GM12878 (cell line): ENCODE measurements around the gene KANK4. TPM values are rescaled to one million over a fixed set of nuclear protein-coding genes. Genes with fewer than 3 reads are reported as not detected.

ENCODE experiments used
- ATAC-seq: fragments of 200-7000 bp; cut with Tn5 transposase; 3 replicates; pipeline ENCODE4 v1.9.1; 2020; ENCODE audit warnings: mild to moderate bottlenecking, moderate library complexity
- BruUV-seq: library from RNA; stranded (reverse); fragments of 400-500 nt; replicated peaks from 2 replicates; lab custom pipeline; 2021; lab: Mats Ljungman, UMichigan
- CTCF ChIA-PET: fragments of 300-600 bp; sonication (Branson Sonifier 250); formaldehyde crosslinking; extraction: SDS; loops from one replicate; lab custom pipeline; 2021; ENCODE audit warnings: inconsistent platforms; lab: Yijun Ruan, JAX
- POLR2A ChIA-PET: fragments of 350-600 bp; formaldehyde crosslinking; extraction: SDS; loops from one replicate; lab custom pipeline; 2021; ENCODE audit warnings: inconsistent platforms; lab: Charles Lee
- RAD21 ChIA-PET: fragments of 300-600 bp; sonication (Branson Sonifier 250); formaldehyde crosslinking; loops from one replicate; lab custom pipeline; 2023; ENCODE audit warnings: antibody characterized with exemption; ENCODE audit not compliant: unreplicated experiment; lab: Charles Lee
- SMC1A ChIA-PET: fragments of 300-600 bp; sonication (Branson Sonifier 250); formaldehyde crosslinking; loops from one replicate; lab custom pipeline; 2023; ENCODE audit not compliant: unreplicated experiment, uncharacterized antibody; lab: Charles Lee
- DNase-seq: peaks from one replicate; pipeline ENCODE4 v3.0.0-alpha.2; 2011; ENCODE audit warnings: low read depth, low spot score
- FAIRE-seq: peaks from 3 replicates; lab custom pipeline; 2011; peaks lifted over from hg19 to GRCh38; lab: Jason Lieb, UNC
- H2AFZ ChIP-seq: 2 replicates; pipeline ENCODE4 v1.6.0; 2011; ENCODE audit warnings: low read depth, low read length, control low read depth; ENCODE audit not compliant: control insufficient read depth
- H3K27ac ChIP-seq: 2 replicates; pipeline ENCODE4 v1.5.1; 2011; ENCODE audit warnings: control low read depth; ENCODE audit not compliant: control insufficient read depth, insufficient read depth
- H3K27me3 ChIP-seq, 2 experiments: replicated peaks in 1 of 2; 2 replicates each; pipeline versions ENCODE4 v1.6.0 to v1.6.1; 2011; ENCODE audit warnings: low read length in 1 of 2; ENCODE audit not compliant: control insufficient read depth in 2 of 2, insufficient read depth in 2 of 2
- H3K36me3 ChIP-seq, 2 experiments: 2 replicates each; pipeline ENCODE4 v1.5.1; 2011; ENCODE audit warnings: low read length in 1 of 2; ENCODE audit not compliant: control insufficient read depth in 2 of 2, insufficient read depth in 2 of 2
- H3K4me1 ChIP-seq: 2 replicates; pipeline ENCODE4 v1.6.1; 2011; ENCODE audit warnings: mild to moderate bottlenecking, low read length, moderate library complexity, mixed read lengths; ENCODE audit not compliant: control insufficient read depth, insufficient read depth
- H3K4me2 ChIP-seq: 2 replicates; pipeline ENCODE4 v1.6.0; 2011; ENCODE audit warnings: control low read depth; ENCODE audit not compliant: control insufficient read depth, insufficient read depth
- H3K4me3 ChIP-seq: fragments of 200-600 bp; sonication (generic); 2 replicates; pipeline ENCODE4 v1.5.1; 2016
- H3K79me2 ChIP-seq: 2 replicates; pipeline ENCODE4 v1.6.0; 2011; ENCODE audit warnings: low read length; ENCODE audit not compliant: control insufficient read depth, insufficient read depth
- H3K9ac ChIP-seq: 2 replicates; pipeline ENCODE4 v1.8.0; 2011; ENCODE audit warnings: low read length, control low read depth, mixed read lengths; ENCODE audit not compliant: control insufficient read depth, insufficient read depth
- H3K9me3 ChIP-seq: replicated peaks from 3 replicates; pipeline ENCODE4 v1.5.1; 2011; ENCODE audit warnings: mild to moderate bottlenecking, low read length; ENCODE audit not compliant: control insufficient read depth, insufficient read depth
- H4K20me1 ChIP-seq: 2 replicates; pipeline ENCODE4 v1.6.0; 2011; ENCODE audit not compliant: control insufficient read depth, insufficient read depth
- CEBPZ ChIP-seq: fragments of 150-350 bp; IDR thresholded peaks from 2 replicates; pipeline ENCODE4 v1.6.1; 2016; ENCODE audit warnings: low read depth, low read length
- GATAD2B ChIP-seq: fragments of 450-650 bp; conservative IDR thresholded peaks from 2 replicates; pipeline ENCODE4 v1.6.1; 2017; ENCODE audit warnings: low read depth, mild to moderate bottlenecking, moderate library complexity
- HCFC1 ChIP-seq: fragments of 150-350 bp; IDR thresholded peaks from 2 replicates; pipeline ENCODE4 v1.6.1; 2014; ENCODE audit warnings: low read length
- HSF1 ChIP-seq: fragments of 150-350 bp; IDR thresholded peaks from 2 replicates; pipeline ENCODE4 v1.6.1; 2014; ENCODE audit warnings: mild to moderate bottlenecking, low read depth, low read length
- IKZF1 ChIP-seq: fragments of 450-650 bp; conservative IDR thresholded peaks from 2 replicates; pipeline ENCODE4 v1.6.1; 2017; ENCODE audit warnings: antibody characterized with exemption, mild to moderate bottlenecking
- IRF4 ChIP-seq: IDR thresholded peaks from 2 replicates; pipeline ENCODE4 v1.6.1; 2011; ENCODE audit warnings: low read depth, low read length
- KAT2A ChIP-seq: conservative IDR thresholded peaks from 2 replicates; pipeline ENCODE4 v1.6.1; 2011; ENCODE audit warnings: low read depth, low read length; ENCODE audit not compliant: control insufficient read depth
- MTA2 ChIP-seq: fragments of 450-650 bp; IDR thresholded peaks from 2 replicates; pipeline ENCODE4 v1.6.1; 2016; ENCODE audit warnings: low read depth, mild to moderate bottlenecking, moderate library complexity
- NKRF ChIP-seq: fragments of 450-650 bp; conservative IDR thresholded peaks from 2 replicates; pipeline ENCODE4 v1.6.1; 2017; ENCODE audit warnings: mild to moderate bottlenecking, moderate library complexity
- RB1 ChIP-seq: fragments of 450-650 bp; formaldehyde crosslinking; IDR thresholded peaks from 2 replicates; pipeline ENCODE4 v1.6.1; 2017; ENCODE audit warnings: mild to moderate bottlenecking, borderline replicate concordance
- RUNX3 ChIP-seq: IDR thresholded peaks from 2 replicates; pipeline ENCODE4 v1.6.1; 2012; ENCODE audit warnings: low read length, inconsistent platforms
- SIN3A ChIP-seq: IDR thresholded peaks from 2 replicates; pipeline ENCODE4 v1.6.1; 2012; ENCODE audit warnings: low read depth, low read length, improper control_type of control experiment
- SP1 ChIP-seq: IDR thresholded peaks from one replicate; pipeline ENCODE4 v1.6.1; 2011; ENCODE audit warnings: low read depth, low read length
- SUPT20H ChIP-seq: IDR thresholded peaks from 2 replicates; pipeline ENCODE4 v1.6.1; 2011; ENCODE audit warnings: low read depth, mild to moderate bottlenecking, low read length, moderate library complexity, borderline replicate concordance; ENCODE audit not compliant: control insufficient read depth
- ZBTB4 ChIP-seq: fragments of 450-650 bp; formaldehyde crosslinking; IDR thresholded peaks from 2 replicates; pipeline ENCODE4 v1.4.0; 2022; ENCODE audit warnings: mild to moderate bottlenecking, moderate library complexity
- WGBS: methylation state at CpG from one replicate; pipeline ENCODE4 v1.1.6; 2016; ENCODE audit warnings: low lambda C conversion rate; ENCODE audit not compliant: insufficient replicate concordance, insufficient coverage; ENCODE audit errors: missing lambda C conversion rate; 5-methylcytosine and 5-hydroxymethylcytosine counted together
- in situ Hi-C: fragments of 300-500 bp; cut with MboI; formaldehyde crosslinking; loops from 9 replicates; pipeline ENCODE4 v1.14.3; 2018; ENCODE audit warnings: mixed read lengths
- intact Hi-C: fragments of 100-400 bp; cut with micrococcal nuclease; formaldehyde crosslinking; loops from one replicate; pipeline ENCODE4 v1.14.2; 2022; ENCODE audit not compliant: unreplicated experiment
- polyA plus RNA-seq, 11 experiments: library from polyadenylated mRNA; depleted of rRNA in 4 of 11; unstranded in 6 of 11; stranded (reverse) in 5 of 11; fragments of >200 nt; fragmentation: Nextera tagmentation in 4 of 11; fragmentation: Illumina TruSeq in 1 of 11; extraction: Ambion mirVana in 4 of 11; extraction: Trizol in 1 of 11; gene quantifications; 1 replicate in 1 of 11; 2 replicates in 10 of 11; pipeline versions ENCODE4 v1.2.1 to v1.2.3, GENCODE V29; 2011 to 2016; ENCODE audit warnings: inconsistent platforms in 2 of 11, missing spikeins in 2 of 11, low read depth in 1 of 11
- total RNA-seq, 4 experiments: library from RNA; depleted of rRNA in 3 of 4; stranded (reverse); fragments of >200 nt in 3 of 4; fragmentation: Illumina TruSeq in 1 of 4; extraction: Trizol in 1 of 4; gene quantifications; 2 replicates each; pipeline versions ENCODE4 v1.2.1 to v1.2.3, GENCODE V29; 2013 to 2021

The KANK4 gene
- total and polyA plus RNA-seq, 10 of the 15 experiments (the other 5 are each of a cell fraction or from before 2014, with no cell fraction given) = not detected

- ChIA-PET POLR2A (no interaction called here), CTCF (no interaction called here), SMC1A (interaction anchor here (0.9 kb wide), 1 partner anchor 12 kb away, joined by 3 read pairs; no protein-coding TSS in a partner anchor), RAD21 (no interaction called here)
- 48% methylated on average over 9 of the region's 9 CpGs for WGBS
- DNase-seq (no peak), FAIRE-seq (no peak), ATAC-seq (no peak)
- Histone ChIP-seq H2AFZ (no peak overlapping the region), H3K79me2 (no peaks in the 10 kb centered on the region), H3K4me2 (no peak overlapping the region), H3K9ac (no peak overlapping the region), H3K36me3 (no peaks in the 10 kb centered on the region), H4K20me1 (no peaks in the 10 kb centered on the region), H3K27ac (no peak overlapping the region), H3K27me3 (no peaks in the 10 kb centered on the region; a peak in 1 of 4 replicates), H3K4me1 (peaks cover 5% of the 10 kb centered on the region; the same call in 1 of the 2 replicates), H3K9me3 (no peaks in the 10 kb centered on the region), H3K4me3 (no peak overlapping the region)
- intact Hi-C loops (no loop called here), in situ Hi-C loops (no loop called here)
- no TSS peak for BruUV-seq
- TF ChIP-seq KAT2A (no peak), HSF1 (no peak), HCFC1 (no peak), IRF4 (no peak), NKRF (no peak), SP1 (no peak), SUPT20H (no peak), RUNX3 (no peak), MTA2 (no peak), SIN3A (no peak), ZBTB4 (CRISPR knock-in tag) (no peak), IKZF1 (no peak), CEBPZ (no peak), GATAD2B (no peak), RB1 (no peak)
Measured at GRCh38 chr1:62269851-62270495, 49.3 kb downstream of the KANK4 start.
